Astrocyte of the cerebellum (primary cell): ENCODE measurements around the gene AP5Z1.

Source experiments
- DNase-seq: peaks from one replicate; pipeline ENCODE4 v3.0.0-alpha.2; 2011; ENCODE audit warnings: low read depth
- H3K4me3 ChIP-seq: 2 replicates; pipeline ENCODE4 v1.5.1; 2011; ENCODE audit warnings: mild to moderate bottlenecking, low read depth, low read length, moderate library complexity
- in situ Hi-C: cut with HindIII; loops from 2 replicates; pipeline ENCODE4 v1.10.0; 2017; ENCODE audit warnings: low sequenced_read_pairs
- TF ChIP-seq, protein P1 (sequence below): IDR thresholded peaks from 2 replicates; pipeline ENCODE4 v1.5.1; 2012; ENCODE audit warnings: low read length, low read depth, moderate library complexity, mild to moderate bottlenecking; ENCODE audit errors: missing control alignments

The AP5Z1 gene

DNA sequence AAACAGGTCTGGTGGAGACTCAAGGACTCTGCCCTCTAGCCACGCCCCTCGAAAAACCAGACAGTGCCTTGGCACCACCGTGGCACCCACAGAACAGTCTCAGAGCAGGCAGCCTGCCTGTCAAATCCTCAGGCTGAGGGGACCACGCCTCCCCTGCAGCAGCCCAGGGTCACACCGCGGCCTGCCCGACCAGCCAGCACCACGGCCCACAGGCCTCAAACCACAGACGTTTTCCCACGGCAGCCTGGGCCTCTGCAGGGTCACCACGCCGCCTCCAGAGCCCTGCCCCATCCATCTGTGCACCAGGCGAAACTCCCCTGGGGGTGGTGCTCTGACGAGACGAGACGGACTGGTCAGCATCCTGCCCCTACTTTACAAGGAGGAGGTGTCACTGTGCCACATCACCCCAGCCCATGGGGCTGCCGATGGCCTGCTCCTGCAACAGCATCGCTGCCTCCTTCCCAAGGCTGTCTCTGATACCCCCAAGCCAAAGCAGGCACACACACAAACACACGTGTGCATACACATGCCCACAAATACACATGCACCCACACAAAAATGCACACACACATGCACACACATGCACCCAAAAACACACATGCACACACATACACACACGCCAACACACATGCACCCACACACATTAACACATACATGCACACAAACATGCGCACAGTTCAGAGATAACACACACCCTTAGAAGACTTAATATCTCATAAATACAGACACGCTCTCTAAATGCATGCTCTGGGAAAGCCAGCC is 61.8 kb downstream of the AP5Z1 start:
- no peak for DNase-seq
- TF ChIP-seq, protein P1, sequence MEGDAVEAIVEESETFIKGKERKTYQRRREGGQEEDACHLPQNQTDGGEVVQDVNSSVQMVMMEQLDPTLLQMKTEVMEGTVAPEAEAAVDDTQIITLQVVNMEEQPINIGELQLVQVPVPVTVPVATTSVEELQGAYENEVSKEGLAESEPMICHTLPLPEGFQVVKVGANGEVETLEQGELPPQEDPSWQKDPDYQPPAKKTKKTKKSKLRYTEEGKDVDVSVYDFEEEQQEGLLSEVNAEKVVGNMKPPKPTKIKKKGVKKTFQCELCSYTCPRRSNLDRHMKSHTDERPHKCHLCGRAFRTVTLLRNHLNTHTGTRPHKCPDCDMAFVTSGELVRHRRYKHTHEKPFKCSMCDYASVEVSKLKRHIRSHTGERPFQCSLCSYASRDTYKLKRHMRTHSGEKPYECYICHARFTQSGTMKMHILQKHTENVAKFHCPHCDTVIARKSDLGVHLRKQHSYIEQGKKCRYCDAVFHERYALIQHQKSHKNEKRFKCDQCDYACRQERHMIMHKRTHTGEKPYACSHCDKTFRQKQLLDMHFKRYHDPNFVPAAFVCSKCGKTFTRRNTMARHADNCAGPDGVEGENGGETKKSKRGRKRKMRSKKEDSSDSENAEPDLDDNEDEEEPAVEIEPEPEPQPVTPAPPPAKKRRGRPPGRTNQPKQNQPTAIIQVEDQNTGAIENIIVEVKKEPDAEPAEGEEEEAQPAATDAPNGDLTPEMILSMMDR, result no peak
- in situ Hi-C loops, result no loop called here
- H3K4me3 ChIP-seq, result no peak overlapping the region

GRCh38 chr7:4837803-4838625 is 62.6 kb downstream of the AP5Z1 start:
- no peak for DNase-seq
- in situ Hi-C loops, result no loop called here
- TF ChIP-seq, protein P1, result no peak
- no peak overlapping the region for H3K4me3 ChIP-seq

- H3K4me3 ChIP-seq, result no peak overlapping the region
- in situ Hi-C loops, result no loop called here
- no peak for DNase-seq
- TF ChIP-seq, protein P1, result no peak
Measured at GRCh38 chr7:4838626-4839334, 63.4 kb downstream of the AP5Z1 start.

- TF ChIP-seq, protein P1, result no peak
- no peak for DNase-seq
- no peak overlapping the region for H3K4me3 ChIP-seq
- in situ Hi-C loops, result no loop called here
Measured at GRCh38 chr7:4840079-4840501, 64.7 kb downstream of the AP5Z1 start.
